HCT116 (cell line): ENCODE data around the gene TBC1D2B. TPM values are rescaled to one million over a fixed set of nuclear protein-coding genes. Genes with fewer than 3 reads are reported as not detected.

Experiments used
- ATAC-seq: fragments of 200-7000 bp; cut with Tn5 transposase; 2 replicates; pipeline ENCODE4 v1.9.1; 2020; ENCODE audit warnings: mild to moderate bottlenecking, moderate library complexity
- BruUV-seq: library from RNA; stranded (reverse); fragments of 400-500 nt; replicated peaks from 2 replicates; lab custom pipeline; 2021; lab: Mats Ljungman, UMichigan
- CTCF ChIA-PET: fragments of 300-600 bp; sonication (Branson Sonifier 250); formaldehyde crosslinking; loops from one replicate; lab custom pipeline; 2021; ENCODE audit warnings: antibody characterized with exemption; lab: Charles Lee
- POLR2A ChIA-PET: fragments of 300-600, 350-600 bp; sonication (Branson Sonifier 250); formaldehyde crosslinking; loops from one replicate; lab custom pipeline; 2021; ENCODE audit warnings: antibody characterized with exemption; lab: Charles Lee
- RAD21 ChIA-PET, 2 experiments: fragments of 300-600 bp; sonication (Branson Sonifier 250); formaldehyde crosslinking; loops; one replicate each; lab custom pipeline; 2023; ENCODE audit warnings: low total read pairs in 2 of 2; ENCODE audit not compliant: uncharacterized antibody in 2 of 2, unreplicated experiment in 2 of 2, low non-redundant PET in 1 of 2; lab: Charles Lee
- DNase-seq: peaks from one replicate; pipeline ENCODE4 v3.0.0-alpha.2; 2010; ENCODE audit warnings: low read depth, low spot score
- H2AFZ ChIP-seq: fragments of 200-600 bp; shearing (Covaris generic), sonication (generic); 2 replicates; pipeline ENCODE4 v1.6.1; 2017; ENCODE audit warnings: low read depth, mixed run types, mixed read lengths, antibody characterized with exemption, low read length; ENCODE audit not compliant: poor library complexity, severe bottlenecking
- H3K27ac ChIP-seq: 2 replicates; pipeline ENCODE4 v1.5.1; 2012; ENCODE audit warnings: low read depth, low read length
- H3K27me3 ChIP-seq: fragments of 200-600 bp; sonication (generic); 2 replicates; pipeline ENCODE4 v1.6.1; 2016; ENCODE audit warnings: mixed run types, low read length, mixed read lengths; ENCODE audit not compliant: insufficient read depth
- H3K36me3 ChIP-seq, 2 experiments: fragments of 200-500 bp in 1 of 2; fragments of 200-600 bp in 1 of 2; sonication (Bioruptor generic) in 1 of 2; sonication (generic) in 1 of 2; 2 replicates each; pipeline versions ENCODE4 v1.5.1 to v1.6.1; 2014 to 2016; ENCODE audit warnings: low read length in 2 of 2, inconsistent platforms in 1 of 2, mixed read lengths in 1 of 2, mixed run types in 1 of 2; ENCODE audit not compliant: insufficient read depth in 2 of 2, control insufficient read depth in 1 of 2
- H3K4me1 ChIP-seq, 2 experiments: fragments of 200-600 bp in 1 of 2; sonication (generic) in 1 of 2; 2 replicates each; pipeline versions ENCODE4 v1.5.1 to v1.6.1; 2012 to 2017; ENCODE audit warnings: low read length in 2 of 2, inconsistent platforms in 1 of 2, mild to moderate bottlenecking in 1 of 2, mixed read lengths in 1 of 2, mixed run types in 1 of 2, moderate library complexity in 1 of 2; ENCODE audit not compliant: insufficient read depth in 2 of 2, control insufficient read depth in 1 of 2
- H3K4me2 ChIP-seq: fragments of 200-600 bp; sonication (generic); 2 replicates; pipeline ENCODE4 v1.6.1; 2017; ENCODE audit warnings: mixed run types, low read length, mixed read lengths
- H3K4me3 ChIP-seq, 2 experiments: fragments of 200-600 bp in 1 of 2; sonication (generic) in 1 of 2; replicated peaks in 1 of 2; 2 replicates each; pipeline ENCODE4 v1.5.1; 2011 to 2016; ENCODE audit warnings: low read length in 2 of 2, control low read depth in 1 of 2, low read depth in 1 of 2, mild to moderate bottlenecking in 1 of 2, mixed read lengths in 1 of 2, mixed run types in 1 of 2
- H3K79me2 ChIP-seq: fragments of 200-600 bp; sonication (generic); 2 replicates; pipeline ENCODE4 v1.6.1; 2017; ENCODE audit warnings: mild to moderate bottlenecking, mixed run types, low read length, moderate library complexity, mixed read lengths; ENCODE audit not compliant: insufficient read depth
- H3K9ac ChIP-seq: fragments of 200-600 bp; sonication (generic); 2 replicates; pipeline ENCODE4 v1.6.1; 2016; ENCODE audit warnings: low read length, mixed read lengths
- H3K9me2 ChIP-seq: fragments of 200-600 bp; sonication (generic), shearing (Covaris generic); 2 replicates; pipeline ENCODE4 v1.6.1; 2017; ENCODE audit warnings: mixed run types, mild to moderate bottlenecking, moderate library complexity; ENCODE audit not compliant: insufficient read depth
- H3K9me3 ChIP-seq, 2 experiments: fragments of 200-500 bp in 1 of 2; fragments of 200-600 bp in 1 of 2; sonication (Bioruptor generic) in 1 of 2; sonication (generic) in 1 of 2; 2 replicates each; pipeline ENCODE4 v1.6.1; 2014 to 2017; ENCODE audit warnings: low read length in 2 of 2, mixed read lengths in 2 of 2, inconsistent platforms in 1 of 2, low read depth in 1 of 2, mild to moderate bottlenecking in 1 of 2, mixed run types in 1 of 2, moderate library complexity in 1 of 2; ENCODE audit not compliant: control insufficient read depth in 1 of 2, insufficient read depth in 1 of 2
- H4K20me1 ChIP-seq: fragments of 200-600 bp; sonication (generic), shearing (Covaris generic); 2 replicates; pipeline ENCODE4 v1.6.1; 2017; ENCODE audit warnings: mixed run types, mild to moderate bottlenecking, moderate library complexity; ENCODE audit not compliant: insufficient read depth
- ATF3 ChIP-seq: IDR thresholded peaks from 2 replicates; pipeline ENCODE4 v1.6.1; 2012
- ELF1 ChIP-seq: IDR thresholded peaks from 2 replicates; pipeline ENCODE4 v1.6.1; 2012; ENCODE audit warnings: low read depth, borderline replicate concordance
- EZH2phosphoT487 ChIP-seq: fragments of 200-600 bp; IDR thresholded peaks from 2 replicates; pipeline ENCODE4 v1.6.1; 2018; ENCODE audit warnings: antibody characterized with exemption, borderline replicate concordance
- REST ChIP-seq: IDR thresholded peaks from 2 replicates; pipeline ENCODE4 v1.6.1; 2012; ENCODE audit warnings: low read depth
- YY1 ChIP-seq: IDR thresholded peaks from 2 replicates; pipeline ENCODE4 v1.6.1; 2011; ENCODE audit warnings: low read length, low read depth, moderate library complexity, mild to moderate bottlenecking; ENCODE audit not compliant: insufficient replicate concordance; ENCODE audit errors: extremely low read depth
- intact Hi-C: fragments of 100-400 bp; cut with micrococcal nuclease; formaldehyde crosslinking; loops from 2 replicates; pipeline ENCODE4 v1.10.0; 2022
- total RNA-seq: library from RNA; stranded (reverse); gene quantifications from one replicate; pipeline ENCODE4 v1.2.1, GENCODE V29; 2021; ENCODE audit not compliant: unreplicated experiment

TBC1D2B gene
- total RNA-seq, 1 experiment from 2014 or later: 16.6 TPM

GRCh38 chr15:78082743-78083110, 5.2 kb upstream of the TBC1D2B start:
- H3K9ac ChIP-seq: no peak overlapping the region
- RAD21 ChIA-PET: no interaction called here
- H3K36me3 ChIP-seq: no peaks in the 10 kb centered on the region
- H2AFZ ChIP-seq: no peak overlapping the region
- CTCF ChIA-PET: no interaction called here
- TF ChIP-seq ATF3 (no peak), EZH2phosphoT487 (no peak), ELF1 (no peak), REST (no peak), YY1 (no peak)
- BruUV-seq: no TSS peak
- no peaks in the 10 kb centered on the region for H4K20me1 ChIP-seq
- H3K79me2 ChIP-seq: no peaks in the 10 kb centered on the region
- H3K27me3 ChIP-seq: no peaks in the 10 kb centered on the region
- intact Hi-C loops: no loop called here
- no peaks in the 10 kb centered on the region for H3K9me3 ChIP-seq
- H3K27ac ChIP-seq: no peak overlapping the region
- ATAC-seq: no peak
- no peak for DNase-seq
- POLR2A ChIA-PET: no interaction called here
- H3K4me3 ChIP-seq: no peak overlapping the region
- no peak overlapping the region for H3K4me2 ChIP-seq
- no peaks in the 10 kb centered on the region for H3K9me2 ChIP-seq
- peaks cover 0 to 2% of the 10 kb centered on the region in 2 experiments; a peak in 1 of 4 replicates for H3K4me1 ChIP-seq
